ENCODE results near the gene PRKAR1B.
"Not testable (repeated sequence)": the region's sequence is repeated elsewhere in the genome, so short reads cannot be mapped to it uniquely, and the experiment has no call there.

PRKAR1B gene

DNA sequence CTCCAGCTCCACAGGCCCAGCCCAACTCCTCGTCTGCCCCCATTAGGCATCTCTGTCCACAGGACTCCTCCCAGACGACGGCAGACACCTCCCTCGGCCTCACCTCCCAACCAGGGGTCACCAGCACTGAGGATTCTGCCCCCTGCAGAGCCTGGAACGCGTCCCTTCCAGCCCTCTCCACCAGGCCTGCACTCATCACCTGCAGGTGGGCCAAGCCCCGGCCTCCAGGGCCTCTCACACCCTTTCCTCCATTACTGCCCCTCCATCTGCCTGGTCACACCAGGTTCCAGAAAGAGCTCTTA, 164.8 kb downstream of the PRKAR1B start:
- DNase-seq (no peak), ATAC-seq (no peak)
- peaks cover 6% of the 10 kb centered on the region for H3K4me1 Mint-ChIP-seq
- H3K36me3 Mint-ChIP-seq (ENCODE audit: low read depth) = peaks cover 9% of the 10 kb centered on the region
- no peaks in the 10 kb centered on the region for H3K27me3 Mint-ChIP-seq
- H3K9me3 Mint-ChIP-seq = no peaks in the 10 kb centered on the region
- no peak overlapping the region for H3K4me3 Mint-ChIP-seq
- no peak overlapping the region for H3K27ac Mint-ChIP-seq

GRCh38 chr7:561631-562373, 165.3 kb downstream of the PRKAR1B start:
- ATAC-seq = no peak
- Mint-ChIP-seq H3K36me3 (ENCODE audit: low read depth) (peaks cover 10% of the 10 kb centered on the region), H3K4me3 (no peak overlapping the region), H3K27ac (no peak overlapping the region), H3K27me3 (no peaks in the 10 kb centered on the region), H3K4me1 (peaks cover 6% of the 10 kb centered on the region), H3K9me3 (no peaks in the 10 kb centered on the region)
- no peak for DNase-seq

DNA sequence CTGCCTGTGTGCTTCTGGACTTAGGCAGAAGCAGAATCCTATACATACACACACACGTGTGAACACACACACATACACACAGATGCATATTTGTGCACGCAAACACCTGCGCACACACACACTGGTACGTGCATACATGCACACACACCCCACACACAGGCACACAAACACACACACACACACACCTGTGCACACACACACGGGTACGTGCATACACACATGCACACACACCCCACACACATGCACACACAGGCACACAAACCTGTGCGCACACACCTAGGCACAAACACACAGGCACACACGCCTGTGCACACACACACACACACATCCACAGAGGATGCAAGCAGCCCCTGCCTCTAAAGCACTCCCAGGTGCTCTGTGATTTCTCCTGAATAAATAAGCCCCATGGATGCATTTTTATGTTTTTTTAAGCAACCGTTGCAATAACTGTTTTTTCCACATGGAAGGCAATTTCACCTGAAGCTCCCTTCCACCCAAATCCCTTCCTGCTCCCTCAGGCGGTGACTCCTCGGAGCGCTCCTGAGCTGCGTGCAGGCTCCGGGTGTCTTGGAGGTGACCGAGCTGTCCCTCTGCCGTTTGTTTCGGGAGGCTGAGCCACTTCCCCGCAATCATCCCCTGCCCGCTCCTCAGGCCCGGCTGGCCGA, 166.0 kb downstream of the PRKAR1B start:
- Mint-ChIP-seq H3K27ac (no peak overlapping the region), H3K36me3 (ENCODE audit: low read depth) (peaks cover 10% of the 10 kb centered on the region)

GRCh38 chr7:559396-559705, 167.7 kb downstream of the PRKAR1B start:
- Mint-ChIP-seq H3K27ac (no peak overlapping the region), H3K36me3 (ENCODE audit: low read depth) (peaks cover 9% of the 10 kb centered on the region), H3K9me3 (no peaks in the 10 kb centered on the region), H3K4me1 (peaks cover 6% of the 10 kb centered on the region), H3K27me3 (no peaks in the 10 kb centered on the region), H3K4me3 (no peak overlapping the region)
- no peak for DNase-seq
- no peak for ATAC-seq

More for the DNA sequence above, 166.0 kb downstream of the PRKAR1B start:
- H3K4me1 Mint-ChIP-seq = peaks cover 6% of the 10 kb centered on the region
- no peak for DNase-seq
- no peaks in the 10 kb centered on the region for H3K27me3 Mint-ChIP-seq
- no peaks in the 10 kb centered on the region for H3K9me3 Mint-ChIP-seq
- H3K4me3 Mint-ChIP-seq = no peak overlapping the region
- no peak for ATAC-seq

- H3K27ac Mint-ChIP-seq = no peak overlapping the region
- no peak for ATAC-seq
- peaks cover 2% of the 10 kb centered on the region for H3K4me1 Mint-ChIP-seq
- peaks cover 9% of the 10 kb centered on the region for H3K36me3 Mint-ChIP-seq (ENCODE audit: low read depth)
- no peaks in the 10 kb centered on the region for H3K27me3 Mint-ChIP-seq
- H3K4me3 Mint-ChIP-seq = no peak overlapping the region
- DNase-seq = no peak
- H3K9me3 Mint-ChIP-seq = no peaks in the 10 kb centered on the region
These were observed 169.6 kb downstream of the PRKAR1B start for GRCh38 chr7:557558-557881.

DNA sequence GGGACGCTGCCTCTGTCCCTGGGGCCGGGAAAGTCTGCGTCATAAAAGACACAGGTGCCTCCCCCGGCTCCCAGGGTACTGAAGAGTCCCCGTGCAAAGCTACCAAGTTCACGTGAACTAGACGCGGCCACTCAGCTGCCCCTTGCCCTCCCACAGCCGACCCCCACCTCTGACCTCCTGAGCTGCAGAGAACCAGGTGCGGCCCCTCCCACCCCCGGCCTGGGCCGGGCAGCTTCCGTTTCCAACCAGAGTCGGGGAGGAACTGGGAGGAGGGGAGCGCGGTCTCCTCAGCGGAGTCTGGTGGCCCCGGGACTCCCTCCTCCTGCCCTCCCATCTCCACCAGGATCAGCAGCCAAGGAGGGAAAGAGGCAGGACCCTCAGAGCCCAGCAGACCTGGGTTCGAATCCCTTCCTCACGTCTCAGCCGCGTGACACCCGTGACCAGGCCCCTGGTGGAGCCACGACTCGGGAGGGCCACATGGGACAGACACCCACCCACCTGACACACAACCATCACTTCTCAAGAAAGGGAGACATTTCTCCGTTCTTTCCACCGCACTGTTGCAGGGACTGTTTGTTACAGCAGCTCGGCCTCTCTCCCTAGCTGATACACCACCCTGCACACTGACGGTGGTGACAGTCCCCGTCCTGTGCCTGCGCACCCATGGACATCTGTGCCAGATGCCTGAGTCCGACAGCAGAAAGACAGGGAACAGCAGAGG, 170.1 kb downstream of the PRKAR1B start:
- DNase-seq = no peak
- Mint-ChIP-seq H3K4me3 (no peak overlapping the region), H3K36me3 (ENCODE audit: low read depth) (peaks cover 9% of the 10 kb centered on the region), H3K9me3 (no peaks in the 10 kb centered on the region), H3K27ac (no peak overlapping the region), H3K4me1 (no peaks in the 10 kb centered on the region), H3K27me3 (no peaks in the 10 kb centered on the region)
- ATAC-seq = no peak

DNA sequence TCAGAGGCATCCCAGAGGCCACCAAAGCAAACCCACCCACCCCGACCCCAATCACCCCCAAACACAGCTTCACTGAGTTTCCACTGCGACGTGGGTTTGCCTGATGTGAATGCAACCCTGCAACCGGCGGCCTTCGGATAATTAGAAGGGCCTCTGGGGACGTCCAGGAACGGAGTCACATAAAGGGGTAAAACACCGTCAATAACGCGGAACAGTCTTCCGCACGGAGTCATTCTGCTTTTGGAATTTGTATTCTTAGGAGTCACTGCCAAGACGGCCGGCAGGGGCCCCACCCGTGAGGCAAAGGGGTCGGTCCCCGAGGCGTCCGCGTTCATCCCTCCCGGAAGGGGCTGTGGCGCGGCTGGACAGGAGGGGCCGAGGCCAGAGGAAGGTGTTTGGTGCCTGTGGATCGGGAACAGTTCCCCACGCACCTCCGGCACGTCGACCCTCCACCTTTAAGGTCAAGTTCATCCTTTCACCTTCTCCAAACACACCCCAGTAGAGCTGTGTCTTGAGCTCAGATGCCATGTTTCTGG, 170.7 kb downstream of the PRKAR1B start:
- Mint-ChIP-seq H3K4me3 (no peak overlapping the region), H3K27ac (no peak overlapping the region), H3K27me3 (no peaks in the 10 kb centered on the region), H3K36me3 (ENCODE audit: low read depth) (peaks cover 9% of the 10 kb centered on the region), H3K9me3 (no peaks in the 10 kb centered on the region), H3K4me1 (no peaks in the 10 kb centered on the region)
- no peak for ATAC-seq
- no peak for DNase-seq

DNA sequence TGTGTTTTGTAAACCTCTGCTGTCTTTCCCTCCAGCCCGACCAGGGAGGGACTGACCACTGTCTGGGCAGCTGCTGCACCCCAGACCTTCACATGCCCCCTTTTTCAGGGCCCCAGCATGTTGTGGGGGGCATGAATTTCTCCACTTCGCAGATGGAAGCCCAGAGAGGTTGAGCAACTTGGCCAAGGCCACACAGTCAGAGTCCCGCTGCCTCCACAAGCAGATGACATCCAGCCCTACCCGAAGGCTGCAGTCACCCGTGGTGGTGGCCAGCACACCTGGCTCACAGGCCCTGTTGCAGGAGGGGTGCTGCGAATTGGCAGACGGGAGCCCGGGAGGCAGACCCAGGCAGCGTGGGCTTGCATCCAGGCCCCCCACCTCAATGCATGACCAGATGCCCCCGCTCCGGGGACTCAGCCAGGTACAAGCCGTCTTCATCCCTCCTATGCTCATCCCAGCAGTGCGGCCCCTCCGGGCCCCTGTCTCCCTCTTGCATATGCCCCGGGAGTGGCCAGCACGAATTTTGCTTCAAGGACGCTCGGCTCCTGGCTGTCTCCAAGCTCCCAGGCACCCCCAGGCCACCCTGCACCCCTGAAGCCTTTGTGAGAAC, 171.4 kb downstream of the PRKAR1B start:
- Mint-ChIP-seq H3K4me3 (no peak overlapping the region), H3K9me3 (no peaks in the 10 kb centered on the region), H3K27ac (no peak overlapping the region), H3K4me1 (no peaks in the 10 kb centered on the region), H3K36me3 (ENCODE audit: low read depth) (peaks cover 3% of the 10 kb centered on the region), H3K27me3 (no peaks in the 10 kb centered on the region)
- DNase-seq = no peak
- ATAC-seq = no peak

DNA sequence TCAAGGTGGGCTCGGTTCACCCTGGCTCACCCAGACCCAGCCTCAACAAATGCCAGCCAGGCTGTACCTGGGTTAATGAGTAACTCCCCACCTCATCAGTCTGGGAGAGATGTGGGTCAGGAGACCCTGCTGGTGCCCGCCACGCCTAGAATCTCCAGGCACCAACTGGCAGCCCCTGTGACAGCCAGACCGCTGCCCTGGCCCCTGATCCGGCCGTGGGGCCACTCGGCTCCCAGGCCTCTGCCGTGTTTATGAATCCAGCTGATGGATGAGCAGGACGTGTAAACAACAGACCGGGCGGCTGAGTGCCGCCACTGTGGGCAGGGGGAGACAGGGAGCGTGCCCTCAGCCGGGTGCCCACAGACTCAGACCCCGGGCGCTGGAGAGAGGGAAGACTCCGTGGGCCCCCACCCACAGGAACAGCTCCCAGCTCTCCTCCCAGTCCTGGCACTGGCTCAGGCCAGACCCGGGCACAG, 173.4 kb downstream of the PRKAR1B start:
- H3K9me3 Mint-ChIP-seq = no peaks in the 10 kb centered on the region
- no peak overlapping the region for H3K4me3 Mint-ChIP-seq
- H3K27ac Mint-ChIP-seq = no peak overlapping the region
- H3K4me1 Mint-ChIP-seq = no peaks in the 10 kb centered on the region
- H3K36me3 Mint-ChIP-seq (ENCODE audit: low read depth) = peaks cover 7% of the 10 kb centered on the region
- no peaks in the 10 kb centered on the region for H3K27me3 Mint-ChIP-seq
- no peak for ATAC-seq
- no peak for DNase-seq

DNA sequence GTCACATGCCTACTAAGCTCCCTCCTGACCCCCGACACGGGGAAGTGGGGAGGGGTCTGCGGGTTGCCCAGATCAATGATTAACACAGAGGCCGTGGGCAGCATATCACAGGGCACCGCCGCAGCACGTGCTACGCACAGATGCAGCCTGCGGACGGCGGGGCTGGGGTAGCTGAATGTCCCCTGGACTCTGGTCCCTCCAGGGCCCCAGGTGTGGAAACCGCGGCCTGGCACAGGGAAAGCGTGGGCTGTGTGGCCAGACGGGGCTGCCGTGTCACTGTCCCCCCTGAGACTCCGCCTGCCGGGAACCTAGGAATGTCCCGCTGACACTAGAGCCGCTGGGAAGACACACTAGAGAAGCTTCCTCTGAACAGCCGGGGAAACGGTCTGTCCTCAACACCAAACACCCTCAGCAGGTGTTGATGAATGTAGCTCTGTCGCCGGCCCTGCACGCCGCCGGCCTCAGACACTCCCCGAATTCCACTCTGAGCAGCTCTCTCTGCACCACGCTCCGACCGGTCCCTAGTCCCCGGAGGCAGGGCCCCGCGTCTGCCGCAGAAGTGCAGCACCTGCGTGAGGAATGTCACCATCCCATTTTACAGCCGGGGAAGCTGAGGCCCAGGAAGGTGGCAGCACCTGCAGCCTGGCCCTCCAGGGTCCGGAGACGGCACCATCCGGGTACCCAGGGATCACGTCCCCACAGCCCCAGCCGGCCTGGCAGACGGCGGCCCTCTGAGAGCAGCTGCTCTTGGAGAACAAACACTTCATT, 174.0 kb downstream of the PRKAR1B start:
- no peak overlapping the region for H3K27ac Mint-ChIP-seq
- H3K36me3 Mint-ChIP-seq (ENCODE audit: low read depth) = peaks cover 7% of the 10 kb centered on the region
- ATAC-seq (no peak), DNase-seq (no peak)
- H3K27me3 Mint-ChIP-seq = no peaks in the 10 kb centered on the region
- H3K9me3 Mint-ChIP-seq = no peaks in the 10 kb centered on the region
- H3K4me3 Mint-ChIP-seq = no peak overlapping the region
- H3K4me1 Mint-ChIP-seq = no peaks in the 10 kb centered on the region

DNA sequence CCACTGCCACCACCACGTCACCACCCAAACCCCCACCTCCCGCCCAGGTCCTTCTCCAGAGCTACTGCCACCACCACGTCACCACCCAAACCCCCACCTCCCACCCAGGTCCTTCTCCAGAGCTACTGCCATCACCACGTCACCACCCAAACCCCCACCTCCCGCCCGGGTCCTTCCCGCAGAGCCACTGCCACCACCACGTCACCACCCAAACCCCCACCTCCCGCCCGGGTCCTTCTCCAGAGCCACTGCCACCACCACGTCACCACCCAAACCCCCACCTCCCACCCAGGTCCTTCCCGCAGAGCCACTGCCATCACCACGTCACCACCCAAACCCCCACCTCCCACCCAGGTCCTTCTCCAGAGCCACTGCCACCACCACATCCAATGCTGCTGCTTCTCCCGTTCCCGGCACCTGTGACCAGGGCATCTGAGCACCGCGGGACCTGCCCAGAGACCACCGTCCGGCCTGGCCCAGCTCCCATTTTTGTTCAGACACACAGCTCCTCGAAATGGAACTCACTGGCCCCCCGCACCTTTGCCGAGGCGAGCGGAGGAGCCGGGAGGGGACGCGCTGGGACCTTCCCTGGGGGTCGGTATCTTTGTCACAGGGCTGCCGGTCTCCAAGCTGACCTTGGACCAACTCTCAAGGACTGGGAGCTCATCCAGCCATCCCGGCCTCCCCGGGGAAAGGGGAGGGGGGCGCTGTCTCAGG, 174.8 kb downstream of the PRKAR1B start:
- H3K4me1 Mint-ChIP-seq; H3K27ac Mint-ChIP-seq; DNase-seq; ATAC-seq; H3K27me3 Mint-ChIP-seq; H3K36me3 Mint-ChIP-seq (ENCODE audit: low read depth); H3K4me3 Mint-ChIP-seq; H3K9me3 Mint-ChIP-seq: not testable (repeated sequence)

DNA sequence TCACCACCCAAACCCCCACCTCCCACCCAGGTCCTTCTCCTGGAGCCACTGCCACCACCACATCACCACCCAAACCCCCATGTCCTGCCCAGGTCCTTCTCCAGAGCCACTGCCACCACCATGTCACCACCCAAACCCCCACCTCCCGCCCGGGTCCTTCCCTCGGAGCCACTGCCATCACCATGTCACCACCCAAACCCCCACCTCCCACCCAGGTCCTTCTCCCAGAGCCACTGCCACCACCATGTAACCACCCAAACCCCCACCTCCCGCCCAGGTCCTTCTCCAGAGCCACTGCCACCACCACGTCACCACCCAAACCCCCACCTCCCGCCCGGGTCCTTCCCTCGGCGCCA, 175.5 kb downstream of the PRKAR1B start:
- not testable (repeated sequence) for H3K4me1 Mint-ChIP-seq; DNase-seq; H3K4me3 Mint-ChIP-seq; H3K27ac Mint-ChIP-seq; ATAC-seq; H3K27me3 Mint-ChIP-seq; H3K36me3 Mint-ChIP-seq (ENCODE audit: low read depth); H3K9me3 Mint-ChIP-seq

- no peak overlapping the region for H3K27ac Mint-ChIP-seq
- ATAC-seq (no peak), DNase-seq (no peak)
- no peaks in the 10 kb centered on the region for H3K9me3 Mint-ChIP-seq
- no peaks in the 10 kb centered on the region for H3K4me1 Mint-ChIP-seq
- H3K27me3 Mint-ChIP-seq = no peaks in the 10 kb centered on the region
- no peak overlapping the region for H3K4me3 Mint-ChIP-seq
- H3K36me3 Mint-ChIP-seq (ENCODE audit: low read depth) = peaks cover 9% of the 10 kb centered on the region
These were observed 176.0 kb downstream of the PRKAR1B start for GRCh38 chr7:550881-551614.
